Epidermal melanocyte (primary cell): ENCODE measurements around the gene AKR7A2.

ENCODE experiments used
- DNase-seq: peaks from one replicate; pipeline ENCODE4 v3.0.0; 2011; ENCODE audit warnings: low spot score; ENCODE audit not compliant: insufficient read length

AKR7A2 gene

GRCh38 chr1:19343617-19344350, 31.8 kb upstream of the AKR7A2 start:
- no peak for DNase-seq

DNA sequence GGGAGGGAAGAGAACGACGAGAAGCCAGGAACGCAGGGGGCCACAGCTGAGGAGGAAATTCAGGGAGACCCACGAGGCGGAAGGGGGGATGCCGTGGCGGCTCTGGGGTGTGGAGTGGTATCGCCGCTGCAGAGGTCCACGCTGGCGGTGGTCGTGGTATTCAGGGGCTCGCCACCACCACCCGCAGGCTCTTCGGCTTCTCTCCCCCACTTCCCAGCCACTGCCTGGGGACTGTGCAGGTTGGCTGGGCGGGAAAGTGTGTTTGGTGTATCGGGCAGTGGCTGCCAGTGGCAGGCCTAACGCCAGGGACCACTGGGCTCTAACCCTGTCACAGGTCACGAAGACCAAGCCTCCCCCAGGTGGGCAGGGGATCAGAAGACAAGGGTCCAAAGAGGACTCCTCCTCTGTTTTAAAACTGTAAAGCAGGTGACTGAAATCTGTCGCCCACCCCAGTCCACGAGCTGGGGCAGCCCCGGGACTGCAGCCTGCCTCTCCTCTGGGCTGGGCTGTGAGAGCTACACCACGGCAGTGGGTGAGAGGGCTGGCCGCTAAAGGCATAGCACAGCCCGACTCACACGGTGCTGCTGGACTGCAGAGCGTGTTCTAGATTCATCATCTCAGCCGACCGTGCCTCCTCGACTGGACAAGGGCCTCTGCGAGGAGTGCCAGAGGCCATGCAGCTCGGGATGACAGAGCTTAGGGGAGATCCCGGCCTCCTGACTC, 31.1 kb upstream of the AKR7A2 start:
- no peak for DNase-seq

- no peak for DNase-seq
Measured at GRCh38 chr1:19342062-19342750, 30.3 kb upstream of the AKR7A2 start.

DNA sequence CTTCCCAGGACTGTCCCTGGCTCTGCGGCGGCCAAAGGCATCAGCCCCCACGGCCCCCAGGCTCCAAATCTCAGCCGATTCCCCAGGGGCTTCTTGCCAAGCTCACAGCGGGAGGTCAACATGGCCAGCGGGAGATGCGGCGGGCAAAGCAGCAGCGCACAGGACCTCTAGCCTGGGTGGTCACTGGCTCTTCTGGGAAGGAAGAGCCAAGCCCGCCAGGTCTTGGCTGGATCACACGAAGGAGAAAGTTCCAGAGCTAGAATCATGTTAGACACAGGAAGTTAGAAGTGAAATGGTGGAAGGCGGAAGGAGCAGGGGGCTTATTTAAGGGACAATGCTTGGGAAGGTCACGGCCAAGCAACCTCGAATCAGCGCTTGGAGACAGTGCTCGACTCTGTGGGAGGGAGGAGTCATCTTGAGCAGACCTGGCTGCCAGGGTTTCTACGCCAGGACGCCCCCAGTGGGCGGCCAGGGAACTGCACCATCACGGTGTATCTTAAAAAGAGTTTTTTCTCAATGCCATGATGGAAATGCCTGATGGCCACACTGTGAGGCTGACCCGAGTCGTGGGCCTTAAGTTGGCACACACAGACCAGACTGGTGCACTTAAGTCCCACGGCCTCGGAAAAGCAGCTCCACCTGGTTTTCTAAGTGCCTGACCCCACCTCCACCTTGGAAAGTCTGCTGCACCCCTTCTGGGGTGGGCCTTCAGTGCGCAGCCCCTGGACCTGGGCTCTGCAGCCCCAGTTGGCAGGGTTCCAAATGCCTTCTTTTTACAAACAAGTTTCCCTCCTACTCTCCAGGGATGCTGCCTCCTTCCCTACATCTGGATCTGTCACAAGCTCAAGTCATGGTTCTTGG, 29.5 kb upstream of the AKR7A2 start:
- peak; percentile 70 for DNase-seq

- DNase-seq: no peak
Measured at GRCh38 chr1:19340387-19340937, 28.5 kb upstream of the AKR7A2 start.

- DNase-seq: no peak
Measured at GRCh38 chr1:19339214-19339861, 27.4 kb upstream of the AKR7A2 start.

DNA sequence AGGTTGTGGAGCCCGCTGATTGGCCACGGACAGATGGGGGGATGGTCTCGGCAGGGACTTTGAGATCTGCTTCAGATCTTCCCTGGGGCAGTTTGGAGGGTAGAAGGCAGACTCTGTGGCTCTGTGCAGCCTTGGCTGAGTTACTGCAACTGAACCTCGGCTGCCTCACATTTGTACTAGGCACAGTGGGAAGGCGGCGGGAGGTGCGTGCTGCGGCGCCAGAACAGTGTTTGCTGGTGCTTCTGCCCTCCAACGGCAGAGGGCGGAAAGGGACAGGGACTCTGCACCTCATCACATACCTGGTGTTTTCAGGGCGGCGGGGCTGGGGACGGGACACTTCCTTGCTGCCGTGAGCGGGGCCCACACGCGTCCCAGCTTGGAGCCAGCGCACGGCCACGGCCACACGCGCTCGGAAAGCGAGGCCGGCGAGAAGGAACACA, 26.4 kb upstream of the AKR7A2 start:
- DNase-seq: no peak

GRCh38 chr1:19337289-19337688, 25.3 kb upstream of the AKR7A2 start:
- DNase-seq: no peak

DNA sequence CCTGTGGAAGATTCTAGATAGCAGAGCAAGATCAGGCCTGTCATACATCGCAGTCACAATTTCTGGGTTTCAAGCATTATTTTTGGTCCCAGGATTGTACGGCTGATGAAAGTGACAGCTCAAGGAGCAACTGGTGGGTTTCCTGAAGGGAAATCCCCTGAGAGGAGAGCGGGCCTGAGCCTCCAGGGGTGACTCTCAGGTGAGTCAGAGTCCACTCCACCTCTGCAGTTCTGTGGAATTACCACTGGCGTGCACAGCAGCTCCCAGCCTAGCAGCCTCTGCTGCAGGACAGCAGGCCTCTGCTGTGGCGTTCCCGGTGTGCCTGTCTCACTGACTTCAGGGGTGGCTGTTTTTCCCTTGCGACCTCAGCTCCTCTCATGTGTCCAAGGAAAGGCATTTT, 24.6 kb upstream of the AKR7A2 start:
- DNase-seq: no peak

DNA sequence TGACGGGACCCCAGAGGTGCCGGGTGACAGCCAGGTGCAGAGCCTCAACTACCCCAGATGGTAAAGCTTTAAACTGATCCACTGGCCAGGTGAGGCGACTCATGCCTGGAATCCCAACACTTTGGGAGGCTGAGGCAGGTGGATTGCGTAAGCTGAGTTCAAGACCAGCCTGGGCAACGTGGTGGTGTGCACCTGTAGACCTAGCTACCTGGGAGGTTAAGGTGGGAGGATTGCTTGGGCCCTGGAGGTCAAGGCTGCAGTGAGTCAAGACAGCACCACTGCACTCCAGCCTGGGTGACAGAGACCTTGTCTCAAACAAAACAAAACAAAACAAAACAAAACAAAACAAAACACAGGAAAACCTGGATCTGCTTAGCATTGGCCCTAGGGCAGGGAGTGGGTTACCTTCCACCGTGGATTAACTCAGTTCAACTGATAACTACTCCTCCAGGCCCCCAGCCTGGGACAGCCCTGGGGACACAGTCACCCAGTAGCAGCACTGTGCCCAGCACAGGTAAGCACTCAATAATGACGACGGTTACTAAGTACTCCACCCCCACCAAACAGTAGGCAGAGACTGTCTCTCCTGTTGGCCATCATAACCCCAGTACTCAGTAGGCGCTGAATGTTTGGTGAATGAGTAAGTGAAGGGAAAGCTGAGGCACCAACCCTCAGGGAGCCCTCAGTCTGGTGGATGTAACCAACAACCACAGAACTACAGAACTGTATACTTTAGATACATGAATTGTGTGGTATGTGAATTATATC, 21.8 kb upstream of the AKR7A2 start:
- DNase-seq: no peak

DNA sequence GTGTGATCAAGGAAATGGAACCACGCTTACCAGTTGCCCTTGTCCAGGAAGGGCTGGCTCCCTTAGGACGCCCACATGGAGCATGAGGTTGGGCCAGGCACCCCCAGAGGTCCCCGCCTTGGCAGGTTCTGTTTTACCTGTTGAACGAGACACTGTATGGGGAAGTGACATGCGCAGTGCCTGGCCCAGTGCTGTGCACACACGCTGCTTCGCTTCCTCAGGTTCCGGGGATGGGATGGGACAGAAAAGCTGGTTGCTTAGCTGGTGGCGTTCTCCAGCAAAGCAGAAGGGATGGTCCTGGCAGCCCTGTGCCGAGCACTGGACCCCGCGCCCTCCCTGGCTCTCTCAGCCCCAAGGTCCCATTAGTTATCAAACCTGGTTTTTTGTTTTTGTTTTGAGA, 20.9 kb upstream of the AKR7A2 start:
- DNase-seq: no peak

DNA sequence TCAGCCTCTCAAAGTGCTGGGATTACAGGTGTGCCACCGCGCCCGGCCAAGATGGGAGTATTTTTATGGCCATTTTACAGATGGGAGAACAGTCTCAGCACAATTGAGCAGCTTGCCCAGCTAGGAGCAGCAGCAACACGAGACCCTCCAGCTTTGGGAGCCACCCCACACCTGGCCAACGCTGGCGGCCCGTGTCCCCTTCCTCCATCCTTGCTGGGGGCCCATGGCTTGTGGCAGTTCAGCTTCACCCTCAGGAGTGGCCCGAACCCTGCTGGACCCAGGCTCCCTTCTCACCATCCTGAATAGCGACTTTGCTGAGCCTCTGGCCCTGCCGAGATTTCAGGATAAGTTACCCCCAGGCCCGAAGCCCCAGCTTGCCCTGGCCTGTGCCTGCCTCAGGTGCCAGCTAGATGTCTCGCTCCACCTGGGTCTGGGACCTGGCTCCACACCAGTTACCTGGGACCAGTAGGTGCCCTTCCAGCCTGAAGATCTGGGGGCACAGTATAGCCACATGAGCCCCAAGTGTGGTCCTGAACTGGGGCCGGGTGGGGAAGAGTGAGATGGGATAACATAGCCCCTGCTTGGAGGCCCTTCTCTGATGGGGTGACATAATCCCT, 19.4 kb upstream of the AKR7A2 start:
- no peak for DNase-seq

DNA sequence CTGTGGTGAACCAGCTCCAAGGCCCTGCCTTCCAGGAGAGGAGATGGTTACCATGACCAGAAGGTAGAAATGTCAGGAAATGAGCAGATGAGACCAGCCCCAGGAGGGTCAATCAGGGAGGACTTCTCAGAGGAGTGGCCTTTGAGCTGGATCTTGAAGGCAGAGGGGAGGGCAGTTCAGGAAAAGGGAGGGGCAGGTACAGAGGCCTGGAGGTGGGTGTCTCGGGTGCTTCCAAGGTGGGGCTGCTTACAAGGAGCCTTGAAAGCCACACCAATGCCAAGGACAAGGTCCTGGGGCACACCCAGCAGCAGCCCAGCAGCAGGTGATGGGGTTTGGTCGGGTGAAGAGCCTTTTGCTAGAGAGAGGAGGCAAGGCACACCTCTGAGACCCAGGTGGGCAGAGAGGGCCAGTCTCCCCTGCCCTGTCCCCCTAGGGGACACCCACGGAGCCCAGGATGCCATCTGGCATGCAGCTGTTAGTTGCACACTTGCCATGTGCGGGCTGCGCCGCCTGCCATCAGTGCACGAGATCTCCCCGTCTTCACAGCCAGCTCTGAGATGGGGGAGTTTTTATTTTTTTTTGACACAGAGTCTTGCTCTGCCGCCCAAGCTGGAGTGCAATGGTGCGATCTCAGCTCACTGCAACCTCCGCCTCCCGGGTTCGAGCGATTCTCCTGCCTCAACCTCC, 18.6 kb upstream of the AKR7A2 start:
- no peak for DNase-seq

DNA sequence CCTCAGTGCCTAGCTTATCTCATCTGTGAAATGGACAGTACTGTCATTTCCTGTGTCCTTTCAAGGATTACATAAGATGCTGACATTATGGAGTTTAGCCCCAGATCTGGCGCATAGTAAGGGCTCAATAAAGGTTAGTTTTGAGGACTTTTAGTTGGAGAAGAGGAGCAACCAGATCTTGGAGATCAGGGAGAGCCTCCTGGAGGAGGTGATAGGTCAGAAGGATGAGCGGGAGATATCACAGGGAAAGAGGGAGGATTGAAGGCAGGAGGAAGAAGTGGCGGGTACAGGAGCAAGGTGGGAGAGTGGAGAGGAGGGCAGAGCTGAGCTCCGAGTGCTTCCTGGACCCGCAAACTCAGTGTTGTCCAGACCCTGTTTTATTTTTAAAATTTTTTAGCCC, 17.7 kb upstream of the AKR7A2 start:
- DNase-seq: no peak

DNA sequence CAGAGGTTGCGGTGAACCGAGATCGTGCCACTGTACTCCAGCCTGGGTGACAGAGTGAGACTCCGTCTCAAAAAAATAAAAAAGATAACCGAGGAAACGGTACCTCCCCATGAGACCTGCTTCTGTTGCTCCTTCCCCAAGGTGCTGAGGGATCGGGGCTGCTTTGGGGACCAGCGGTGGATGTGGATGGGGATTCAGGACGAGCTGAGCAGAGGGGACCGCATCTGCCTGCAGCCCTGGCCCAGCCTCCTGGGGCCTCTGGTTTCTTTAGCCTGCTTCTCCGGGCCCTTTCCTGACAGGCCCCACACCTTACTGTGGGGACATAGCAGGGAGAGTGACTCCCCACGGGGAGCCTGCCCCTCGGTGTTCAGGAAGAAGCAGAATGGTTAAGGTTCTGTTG, 17.2 kb upstream of the AKR7A2 start:
- no peak for DNase-seq

DNA sequence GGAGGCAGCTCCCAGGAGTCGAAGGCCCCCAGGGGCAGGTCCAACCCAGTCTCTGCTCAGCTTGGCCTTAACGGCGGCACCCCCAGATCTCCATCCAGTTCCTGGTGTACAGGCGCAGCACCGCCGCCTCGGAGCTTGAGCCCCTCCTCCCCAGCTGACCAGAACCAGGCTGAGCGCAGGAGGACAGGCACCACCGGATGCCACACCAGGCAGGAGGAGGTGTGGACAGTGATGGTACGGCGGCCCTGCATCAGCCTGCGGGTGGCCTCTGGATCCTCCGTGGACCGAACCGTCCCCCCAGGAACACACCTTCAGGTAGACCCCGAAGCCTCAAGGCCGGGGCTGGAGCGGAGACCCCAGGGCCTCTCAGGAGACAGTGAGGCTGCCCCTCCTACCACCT, 16.5 kb upstream of the AKR7A2 start:
- DNase-seq: no peak

DNA sequence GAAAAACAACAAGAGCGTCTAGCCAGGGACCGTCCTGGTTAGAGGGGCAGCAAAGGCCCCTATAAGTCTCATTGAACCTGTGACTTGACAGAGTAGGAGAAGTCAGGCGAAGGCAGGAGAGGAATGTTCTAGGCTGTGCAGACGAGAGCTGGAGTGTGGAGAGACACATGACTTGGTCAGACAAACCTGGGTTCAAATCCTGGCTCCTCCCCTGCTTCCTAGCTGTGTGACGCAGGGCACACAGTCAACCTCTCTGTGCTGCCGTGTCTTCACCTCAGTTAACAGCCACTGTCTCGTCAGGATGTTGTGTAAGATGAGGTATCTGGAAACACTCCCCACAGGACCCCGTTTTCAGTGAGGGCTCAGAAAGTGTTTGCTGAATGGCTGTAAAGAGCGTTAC, 15.8 kb upstream of the AKR7A2 start:
- no peak for DNase-seq

DNA sequence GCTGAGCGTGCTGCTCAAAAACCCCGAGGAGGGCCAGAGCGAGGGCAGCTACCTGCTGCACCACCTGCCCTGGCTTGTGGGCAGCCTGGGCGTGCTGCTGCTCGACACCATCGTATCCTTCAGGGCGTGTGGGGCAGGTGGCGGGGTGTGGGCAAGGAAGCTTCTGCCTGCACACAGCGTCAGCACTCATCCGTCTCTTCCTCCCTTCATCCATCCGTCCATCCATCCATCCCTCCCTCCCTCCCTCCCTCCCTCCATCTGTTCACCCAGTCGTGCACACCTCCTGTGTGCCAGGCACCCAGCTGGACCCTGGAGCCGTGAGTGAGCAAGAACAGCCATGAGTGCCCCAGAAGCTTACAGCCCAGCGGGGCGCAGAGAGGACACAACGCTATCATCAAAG, 15.4 kb upstream of the AKR7A2 start:
- DNase-seq: no peak

DNA sequence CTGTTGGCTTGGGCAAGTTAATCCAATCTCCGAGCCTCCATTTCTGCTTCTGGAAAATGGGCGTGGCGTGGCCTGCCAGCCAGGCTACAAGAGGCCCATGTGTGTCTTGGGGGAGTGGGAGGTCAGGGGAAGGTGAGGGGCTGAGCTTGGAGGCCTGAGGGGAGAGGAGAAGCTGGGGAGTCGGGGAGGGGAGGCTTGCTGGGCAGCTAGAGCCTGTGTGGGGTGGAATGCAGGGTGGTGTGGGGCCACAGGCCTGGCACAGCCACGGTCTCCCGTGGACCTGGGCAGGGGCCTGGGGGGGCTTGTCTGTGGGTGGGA, 14.8 kb upstream of the AKR7A2 start:
- DNase-seq: no peak
